SH-SY5Y (cell line): ENCODE data around the gene EPHA10.

Experiments used
- GATA2 ChIP-seq: IDR thresholded peaks from 2 replicates; pipeline ENCODE4 v1.6.1; 2011; ENCODE audit warnings: mild to moderate bottlenecking, low read depth, low read length
- GATA3 ChIP-seq: IDR thresholded peaks from 2 replicates; pipeline ENCODE4 v1.6.1; 2011; ENCODE audit warnings: low read depth, mild to moderate bottlenecking, low read length, moderate library complexity

- no peak for TF ChIP-seq GATA2
- TF ChIP-seq GATA3, result no peak
Measured at GRCh38 chr1:37761416-37762095, 3.4 kb downstream of the EPHA10 start.
